ENCODE results near the gene RAP1GDS1.

DNA sequence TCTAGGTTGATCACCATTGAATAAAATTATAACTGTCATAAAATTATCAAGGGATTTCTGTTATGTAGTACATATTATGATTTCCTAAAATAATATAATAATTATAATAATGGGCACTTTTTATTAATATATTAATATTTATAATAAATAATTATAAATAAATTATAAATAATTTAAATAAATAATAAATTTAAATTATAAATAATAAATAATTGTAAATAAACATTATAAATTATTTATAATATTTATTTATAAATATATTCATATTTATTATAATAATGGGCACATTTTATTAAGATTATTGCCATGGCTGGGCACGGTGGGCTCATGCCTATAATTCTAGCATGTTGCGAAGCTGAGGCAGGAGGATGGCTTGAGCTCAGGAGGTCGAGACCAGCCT is 24.5 kb downstream of the RAP1GDS1 start:
- no peak for TF ChIP-seq NFIC (IDR thresholded peaks at IDR 0.05)
- TF ChIP-seq, protein P1, sequence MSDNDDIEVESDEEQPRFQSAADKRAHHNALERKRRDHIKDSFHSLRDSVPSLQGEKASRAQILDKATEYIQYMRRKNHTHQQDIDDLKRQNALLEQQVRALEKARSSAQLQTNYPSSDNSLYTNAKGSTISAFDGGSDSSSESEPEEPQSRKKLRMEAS (IDR thresholded peaks at IDR 0.05): no peak
- no peak for TF ChIP-seq EP300 (IDR thresholded peaks at IDR 0.05; ENCODE audit: borderline replicate concordance)
- TF ChIP-seq RAD21 (IDR thresholded peaks at IDR 0.05; ENCODE audit: low read depth): no peak
